Measurements from ENCODE around the gene LEMD1. TPM values are rescaled to one million over a fixed set of nuclear protein-coding genes. Genes with fewer than 3 reads are reported as not detected.

LEMD1 gene
- total RNA-seq, 1 experiment from 2014 or later = 26.3 TPM

- TF ChIP-seq ZNF425 (CRISPR knock-in tag; conservative IDR thresholded peaks at IDR 0.05) = no peak
Measured at GRCh38 chr1:205377355-205377754, 44.5 kb downstream of the LEMD1 start (continued).

- no peak for ATAC-seq
- H3K4me1 Mint-ChIP-seq = peaks cover 44% of the 10 kb centered on the region
- POLR2A ChIA-PET = interaction anchor here (0.7 kb wide), 1 partner anchor 55 kb away, joined by 3 read pairs; no protein-coding TSS in a partner anchor
- CTCF ChIA-PET = interaction anchor here (0.9 to 3.3 kb wide), 10 partner anchors 12 to 215 kb away, joined by 3 to 35 read pairs (median 6); no protein-coding TSS in a partner anchor
- DNase-seq (ENCODE audit: low spot score) = no peak
- H3K36me3 Mint-ChIP-seq = no peaks in the 10 kb centered on the region
- no peak overlapping the region; the same call in 1 of the 2 replicates for H3K27ac Mint-ChIP-seq
- H3K4me3 Mint-ChIP-seq = no peak overlapping the region
- no peak for TF ChIP-seq FOXP1 (CRISPR knock-in tag; IDR thresholded peaks at IDR 0.05; ENCODE audit: borderline replicate concordance)
- TF ChIP-seq CTCF (IDR thresholded peaks at IDR 0.05) = no peak
- no peak for TF ChIP-seq USF1 (CRISPR knock-in tag; IDR thresholded peaks at IDR 0.05)
- no peak for TF ChIP-seq CREM (CRISPR knock-in tag; IDR thresholded peaks at IDR 0.05)
- TF ChIP-seq TEAD1 (CRISPR knock-in tag; IDR thresholded peaks at IDR 0.05) = no peak
- TF ChIP-seq SMAD3 (CRISPR knock-in tag; IDR thresholded peaks at IDR 0.05; ENCODE audit: borderline replicate concordance) = no peak
- TF ChIP-seq ZNF219 (CRISPR knock-in tag; IDR thresholded peaks at IDR 0.05; ENCODE audit: borderline replicate concordance) = no peak
- no peak for TF ChIP-seq ELF4 (CRISPR knock-in tag; IDR thresholded peaks at IDR 0.05; ENCODE audit: low read depth)
- TF ChIP-seq KAT7 (CRISPR knock-in tag; IDR thresholded peaks at IDR 0.05; ENCODE audit: borderline replicate concordance) = no peak
- no peak for TF ChIP-seq ZNF263 (CRISPR knock-in tag; IDR thresholded peaks at IDR 0.05; ENCODE audit: low read depth)
- no peak for TF ChIP-seq HMGA2 (CRISPR knock-in tag; IDR thresholded peaks at IDR 0.05)
- TF ChIP-seq ATF1 (CRISPR knock-in tag; IDR thresholded peaks at IDR 0.05) = no peak
- TF ChIP-seq ZNF425 (CRISPR knock-in tag; conservative IDR thresholded peaks at IDR 0.05) = no peak
- TF ChIP-seq GRHL2 (CRISPR knock-in tag; IDR thresholded peaks at IDR 0.05; ENCODE audit: insufficient replicate concordance, severe bottlenecking) = no peak
- no peak for TF ChIP-seq FOXK1 (CRISPR knock-in tag; IDR thresholded peaks at IDR 0.05)
- no peak for TF ChIP-seq NFATC4 (CRISPR knock-in tag; IDR thresholded peaks at IDR 0.05)
- TF ChIP-seq CDX4 (CRISPR knock-in tag; IDR thresholded peaks at IDR 0.05; ENCODE audit: borderline replicate concordance) = no peak
- no peak for TF ChIP-seq RELA (CRISPR knock-in tag; IDR thresholded peaks at IDR 0.05; ENCODE audit: borderline replicate concordance)
- H3K27me3 Mint-ChIP-seq (ENCODE audit: low read depth) = no peaks in the 10 kb centered on the region
- no peaks in the 10 kb centered on the region for H3K9me3 Mint-ChIP-seq
Measured at GRCh38 chr1:205376739-205377138, 45.1 kb downstream of the LEMD1 start.
